ENCODE results near the gene DNAI1. TPM values are rescaled to one million over a fixed set of nuclear protein-coding genes. Genes with fewer than 3 reads are reported as not detected.
A peak's percentile ranks its signal among the peaks of the same experiment; 100 is the strongest.

The DNAI1 gene
- total RNA-seq, 2 donors from 2014 or later, result not detected

DNA sequence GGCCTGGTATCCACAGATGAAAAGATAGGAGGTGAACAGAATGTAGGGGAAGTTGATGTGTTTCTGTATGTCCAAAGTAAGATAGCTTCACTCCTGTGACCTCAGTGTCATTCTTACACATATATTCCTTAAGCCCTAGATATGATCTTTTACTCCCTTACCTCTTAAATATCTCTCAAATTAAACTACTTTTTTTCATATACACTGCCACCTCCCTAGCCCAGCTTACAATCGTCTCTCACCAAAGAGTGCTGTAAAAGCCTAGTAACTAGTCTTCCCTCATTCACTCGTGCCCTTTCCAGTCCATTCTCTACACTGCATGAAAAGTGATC, 5.3 kb downstream of the DNAI1 start:
- Histone ChIP-seq H3K4me1 (ENCODE audit: control insufficient read depth in 1 of 2, low read depth in 2 of 2) (peaks cover 5 to 14% of the 10 kb centered on the region in 2 donors), H3K9me3 (no peaks in the 10 kb centered on the region), H3K36me3 (no peaks in the 10 kb centered on the region), H3K27me3 (replicated peaks; ENCODE audit: insufficient read depth) (no peaks in the 10 kb centered on the region), H3K4me3 (no peak overlapping the region), H3K27ac (peak overlapping the region; percentile 3 to 46)
- ATAC-seq (ENCODE audit: insufficient number of reproducible peaks, low FRiP score, low read depth) (no peak), DNase-seq (ENCODE audit: low spot score) (no peak)
- no peak for TF ChIP-seq CTCF (IDR thresholded peaks at IDR 0.05)

GRCh38 chr9:34464571-34464970, 6.0 kb downstream of the DNAI1 start:
- Histone ChIP-seq H3K9me3 (no peaks in the 10 kb centered on the region), H3K27me3 (replicated peaks; ENCODE audit: insufficient read depth) (no peaks in the 10 kb centered on the region), H3K27ac (no peak overlapping the region), H3K36me3 (no peaks in the 10 kb centered on the region), H3K4me3 (no peak overlapping the region), H3K4me1 (ENCODE audit: control insufficient read depth in 1 of 2, low read depth in 2 of 2) (peaks cover 5 to 14% of the 10 kb centered on the region in 2 donors)
- TF ChIP-seq CTCF (IDR thresholded peaks at IDR 0.05), result no peak
- ATAC-seq (ENCODE audit: insufficient number of reproducible peaks, low FRiP score, low read depth) (no peak), DNase-seq (ENCODE audit: low spot score) (no peak)

- H3K27me3 ChIP-seq (replicated peaks; ENCODE audit: insufficient read depth), result no peaks in the 10 kb centered on the region
- no peak for ATAC-seq (ENCODE audit: insufficient number of reproducible peaks, low FRiP score, low read depth)
- H3K27ac ChIP-seq, result no peak overlapping the region
- no peak overlapping the region for H3K4me3 ChIP-seq
- no peaks in the 10 kb centered on the region for H3K9me3 ChIP-seq
- no peak for TF ChIP-seq CTCF (IDR thresholded peaks at IDR 0.05)
- H3K36me3 ChIP-seq, result no peaks in the 10 kb centered on the region
- H3K4me1 ChIP-seq (ENCODE audit: control insufficient read depth in 1 of 2, low read depth in 2 of 2), result peaks cover 5 to 14% of the 10 kb centered on the region in 2 donors
- no peak for DNase-seq (ENCODE audit: low spot score)
Observed at GRCh38 chr9:34465468-34465867, 6.9 kb downstream of the DNAI1 start.

DNA sequence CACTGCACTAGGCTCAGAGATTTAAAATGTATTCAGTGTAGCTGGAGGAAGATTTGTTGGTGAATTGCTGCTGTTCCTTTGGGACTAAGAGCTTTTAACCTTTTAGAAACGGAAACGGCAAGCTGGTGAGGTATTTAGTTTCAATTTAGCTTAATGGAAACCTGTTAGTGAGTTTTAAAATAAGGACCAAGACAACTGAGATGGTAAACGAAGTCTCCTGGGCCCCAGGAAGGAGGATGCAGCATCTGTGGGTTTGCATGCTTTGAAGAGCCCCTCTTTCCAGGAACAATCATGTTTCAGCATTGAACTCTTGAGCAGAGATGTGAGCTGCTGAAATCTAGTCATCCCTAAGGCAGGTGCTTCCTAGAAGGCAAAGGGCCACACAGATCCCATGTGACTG, 16.5 kb downstream of the DNAI1 start:
- Histone ChIP-seq H3K4me3 (no peak overlapping the region), H3K4me1 (ENCODE audit: control insufficient read depth in 1 of 2, low read depth in 2 of 2) (no peaks in the 10 kb centered on the region), H3K36me3 (no peaks in the 10 kb centered on the region), H3K27me3 (replicated peaks; ENCODE audit: insufficient read depth) (no peaks in the 10 kb centered on the region), H3K9me3 (no peaks in the 10 kb centered on the region), H3K27ac (no peak overlapping the region)
- TF ChIP-seq CTCF (IDR thresholded peaks at IDR 0.05), result no peak
- ATAC-seq (ENCODE audit: insufficient number of reproducible peaks, low FRiP score, low read depth), result no peak
- DNase-seq (ENCODE audit: low spot score), result no peak

- H3K4me3 ChIP-seq, result no peak overlapping the region
- no peaks in the 10 kb centered on the region for H3K27me3 ChIP-seq (replicated peaks; ENCODE audit: insufficient read depth)
- no peak for TF ChIP-seq CTCF (IDR thresholded peaks at IDR 0.05)
- DNase-seq (ENCODE audit: low spot score) (no peak), ATAC-seq (ENCODE audit: insufficient number of reproducible peaks, low FRiP score, low read depth) (no peak)
- H3K27ac ChIP-seq, result no peak overlapping the region
- no peaks in the 10 kb centered on the region for H3K9me3 ChIP-seq
- no peaks in the 10 kb centered on the region for H3K36me3 ChIP-seq
- no peaks in the 10 kb centered on the region for H3K4me1 ChIP-seq (ENCODE audit: control insufficient read depth in 1 of 2, low read depth in 2 of 2)
Observed at GRCh38 chr9:34477541-34477940, 18.9 kb downstream of the DNAI1 start.
